ENCODE measurements around the gene FAM83F.

DNA sequence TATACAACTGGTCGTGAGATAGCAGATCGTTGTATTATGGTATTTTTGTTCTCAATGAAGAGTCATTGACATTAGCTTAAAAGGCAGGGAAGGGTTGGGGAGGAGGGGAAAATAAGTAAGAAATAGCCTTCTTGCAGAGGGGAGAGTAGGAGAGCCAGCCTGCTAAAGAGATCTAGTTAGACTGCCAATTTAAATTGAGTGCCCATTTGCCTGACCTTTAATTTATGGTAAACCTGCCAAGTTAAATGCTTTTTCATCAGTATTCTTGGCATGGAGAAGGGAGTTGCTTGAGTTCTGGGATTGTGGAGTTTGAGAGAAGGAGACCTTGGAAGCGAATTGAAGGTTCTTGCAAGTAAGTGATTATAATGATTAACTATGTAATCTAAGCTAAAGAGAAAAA lies 89.0 kb downstream of the FAM83F start:
- TF ChIP-seq, protein P1, sequence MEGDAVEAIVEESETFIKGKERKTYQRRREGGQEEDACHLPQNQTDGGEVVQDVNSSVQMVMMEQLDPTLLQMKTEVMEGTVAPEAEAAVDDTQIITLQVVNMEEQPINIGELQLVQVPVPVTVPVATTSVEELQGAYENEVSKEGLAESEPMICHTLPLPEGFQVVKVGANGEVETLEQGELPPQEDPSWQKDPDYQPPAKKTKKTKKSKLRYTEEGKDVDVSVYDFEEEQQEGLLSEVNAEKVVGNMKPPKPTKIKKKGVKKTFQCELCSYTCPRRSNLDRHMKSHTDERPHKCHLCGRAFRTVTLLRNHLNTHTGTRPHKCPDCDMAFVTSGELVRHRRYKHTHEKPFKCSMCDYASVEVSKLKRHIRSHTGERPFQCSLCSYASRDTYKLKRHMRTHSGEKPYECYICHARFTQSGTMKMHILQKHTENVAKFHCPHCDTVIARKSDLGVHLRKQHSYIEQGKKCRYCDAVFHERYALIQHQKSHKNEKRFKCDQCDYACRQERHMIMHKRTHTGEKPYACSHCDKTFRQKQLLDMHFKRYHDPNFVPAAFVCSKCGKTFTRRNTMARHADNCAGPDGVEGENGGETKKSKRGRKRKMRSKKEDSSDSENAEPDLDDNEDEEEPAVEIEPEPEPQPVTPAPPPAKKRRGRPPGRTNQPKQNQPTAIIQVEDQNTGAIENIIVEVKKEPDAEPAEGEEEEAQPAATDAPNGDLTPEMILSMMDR (IDR thresholded peaks at IDR 0.05) = no peak
- TF ChIP-seq POLR2A (IDR thresholded peaks at IDR 0.05) = no peak

All from ovary (tissue), 3 donors.